Measurements from ENCODE around the gene ORC2.
"Not testable (repeated sequence)": the region's sequence is repeated elsewhere in the genome, so short reads cannot be mapped to it uniquely, and the experiment has no call there.

Gene ORC2

GRCh38 chr2:200963124-200963917 is at the start of gene ORC2:
ORC2 (minus strand) TSS chr2:200963660; CDS start chr2:200958123, 5,537 bp downstream.
- Mint-ChIP-seq H3K4me3 (peak within 1 kb of the TSS; percentile 93), H3K27me3 (no peaks in the 10 kb centered on the region), H3K27ac (peak within 1 kb of the TSS; percentile 92), H3K9me3 (no peaks in the 10 kb centered on the region), H3K36me3 (ENCODE audit: low read depth) (peaks cover 23% of the 10 kb centered on the region), H3K4me1 (peaks cover 69% of the 10 kb centered on the region)
- ATAC-seq, result peak; percentile 97
- DNase-seq, result peak; percentile 93

GRCh38 chr2:201008296-201008829 is 44.9 kb upstream of the ORC2 start:
- Mint-ChIP-seq H3K9me3 (no peaks in the 10 kb centered on the region), H3K4me3 (no peak overlapping the region), H3K36me3 (ENCODE audit: low read depth) (peaks cover 24% of the 10 kb centered on the region), H3K27me3 (no peaks in the 10 kb centered on the region), H3K27ac (no peak overlapping the region), H3K4me1 (no peaks in the 10 kb centered on the region)
- no peak for ATAC-seq
- no peak for DNase-seq

GRCh38 chr2:201007584-201007998 is 44.1 kb upstream of the ORC2 start:
- Mint-ChIP-seq H3K4me3 (no peak overlapping the region), H3K27ac (no peak overlapping the region), H3K4me1 (no peaks in the 10 kb centered on the region), H3K36me3 (ENCODE audit: low read depth) (peaks cover 26% of the 10 kb centered on the region), H3K27me3 (no peaks in the 10 kb centered on the region), H3K9me3 (no peaks in the 10 kb centered on the region)
- no peak for DNase-seq
- no peak for ATAC-seq

- DNase-seq (no peak), ATAC-seq (no peak)
- Mint-ChIP-seq H3K27me3 (no peaks in the 10 kb centered on the region), H3K4me1 (no peaks in the 10 kb centered on the region), H3K9me3 (no peaks in the 10 kb centered on the region), H3K27ac (no peak overlapping the region), H3K4me3 (no peak overlapping the region), H3K36me3 (ENCODE audit: low read depth) (peaks cover 26% of the 10 kb centered on the region)
Measured at GRCh38 chr2:201006704-201007103, 43.2 kb upstream of the ORC2 start.

- Mint-ChIP-seq H3K27me3 (no peaks in the 10 kb centered on the region), H3K36me3 (ENCODE audit: low read depth) (peaks cover 26% of the 10 kb centered on the region), H3K4me3 (no peak overlapping the region), H3K27ac (no peak overlapping the region), H3K4me1 (no peaks in the 10 kb centered on the region), H3K9me3 (no peaks in the 10 kb centered on the region)
- ATAC-seq, result no peak
- no peak for DNase-seq
Measured at GRCh38 chr2:201004370-201004769, 40.9 kb upstream of the ORC2 start.

- ATAC-seq (no peak), DNase-seq (no peak)
- Mint-ChIP-seq H3K4me3 (no peak overlapping the region), H3K27me3 (no peaks in the 10 kb centered on the region), H3K36me3 (ENCODE audit: low read depth) (peaks cover 26% of the 10 kb centered on the region), H3K27ac (no peak overlapping the region), H3K4me1 (no peaks in the 10 kb centered on the region), H3K9me3 (no peaks in the 10 kb centered on the region)
Measured at GRCh38 chr2:200993097-200993496, 29.6 kb upstream of the ORC2 start.

- Mint-ChIP-seq H3K4me3 (no peak overlapping the region), H3K27ac (no peak overlapping the region), H3K9me3 (no peaks in the 10 kb centered on the region), H3K36me3 (ENCODE audit: low read depth) (peaks cover 20% of the 10 kb centered on the region), H3K27me3 (no peaks in the 10 kb centered on the region), H3K4me1 (no peaks in the 10 kb centered on the region)
- no peak for ATAC-seq
- no peak for DNase-seq
Measured at GRCh38 chr2:200987137-200987536, 23.7 kb upstream of the ORC2 start.

GRCh38 chr2:200985799-200986198 is 22.3 kb upstream of the ORC2 start:
- no peaks in the 10 kb centered on the region for H3K27me3 Mint-ChIP-seq
- H3K36me3 Mint-ChIP-seq (ENCODE audit: low read depth), result peaks cover 18% of the 10 kb centered on the region
- no peak overlapping the region for H3K4me3 Mint-ChIP-seq
- no peaks in the 10 kb centered on the region for H3K9me3 Mint-ChIP-seq
- no peaks in the 10 kb centered on the region for H3K4me1 Mint-ChIP-seq
- DNase-seq (no peak), ATAC-seq (no peak)
- H3K27ac Mint-ChIP-seq, result no peak overlapping the region

GRCh38 chr2:200976710-200977109 is 13.2 kb upstream of the ORC2 start:
- Mint-ChIP-seq H3K4me3 (no peak overlapping the region), H3K9me3 (no peaks in the 10 kb centered on the region), H3K27me3 (no peaks in the 10 kb centered on the region), H3K36me3 (ENCODE audit: low read depth) (peaks cover 11% of the 10 kb centered on the region), H3K27ac (no peak overlapping the region), H3K4me1 (no peaks in the 10 kb centered on the region)
- ATAC-seq (no peak), DNase-seq (no peak)

- Mint-ChIP-seq H3K27me3 (no peaks in the 10 kb centered on the region), H3K9me3 (no peaks in the 10 kb centered on the region), H3K4me3 (no peak overlapping the region), H3K4me1 (no peaks in the 10 kb centered on the region), H3K27ac (no peak overlapping the region), H3K36me3 (ENCODE audit: low read depth) (peaks cover 8% of the 10 kb centered on the region)
- ATAC-seq (peak; percentile 52), DNase-seq (no peak)
Measured at GRCh38 chr2:200975672-200976071, 12.2 kb upstream of the ORC2 start.

- ATAC-seq; H3K9me3 Mint-ChIP-seq; DNase-seq; H3K4me3 Mint-ChIP-seq; H3K36me3 Mint-ChIP-seq (ENCODE audit: low read depth); H3K27ac Mint-ChIP-seq; H3K27me3 Mint-ChIP-seq: not testable (repeated sequence)
- peaks cover 27% of the 10 kb centered on the region for H3K4me1 Mint-ChIP-seq
Measured at GRCh38 chr2:200970057-200970456, 6.6 kb upstream of the ORC2 start.

GRCh38 chr2:200968735-200969134 is 5.3 kb upstream of the ORC2 start:
- Mint-ChIP-seq H3K36me3 (ENCODE audit: low read depth) (peaks cover 9% of the 10 kb centered on the region), H3K27ac (peak overlapping the region; percentile 29), H3K9me3 (no peaks in the 10 kb centered on the region), H3K4me1 (peaks cover 39% of the 10 kb centered on the region), H3K27me3 (no peaks in the 10 kb centered on the region), H3K4me3 (no peak overlapping the region)
- DNase-seq (no peak), ATAC-seq (no peak)

GRCh38 chr2:200968162-200968561 is 4.7 kb upstream of the ORC2 start:
- Mint-ChIP-seq H3K27me3 (no peaks in the 10 kb centered on the region), H3K27ac (no peak overlapping the region), H3K36me3 (ENCODE audit: low read depth) (peaks cover 9% of the 10 kb centered on the region), H3K4me3 (no peak overlapping the region), H3K4me1 (peaks cover 41% of the 10 kb centered on the region), H3K9me3 (no peaks in the 10 kb centered on the region)
- ATAC-seq, result no peak
- no peak for DNase-seq

- no peaks in the 10 kb centered on the region for H3K27me3 Mint-ChIP-seq
- no peak for DNase-seq
- H3K9me3 Mint-ChIP-seq, result no peaks in the 10 kb centered on the region
- peak overlapping the region; percentile 15 for H3K27ac Mint-ChIP-seq
- peaks cover 54% of the 10 kb centered on the region for H3K4me1 Mint-ChIP-seq
- no peak for ATAC-seq
- no peak overlapping the region for H3K4me3 Mint-ChIP-seq
- H3K36me3 Mint-ChIP-seq (ENCODE audit: low read depth), result peaks cover 12% of the 10 kb centered on the region
Measured at GRCh38 chr2:200966770-200967169, 3.3 kb upstream of the ORC2 start.

- Mint-ChIP-seq H3K4me1 (peaks cover 66% of the 10 kb centered on the region), H3K9me3 (no peaks in the 10 kb centered on the region), H3K27me3 (no peaks in the 10 kb centered on the region), H3K36me3 (ENCODE audit: low read depth) (peaks cover 15% of the 10 kb centered on the region), H3K27ac (peak overlapping the region; percentile 92), H3K4me3 (peak overlapping the region; percentile 93)
- DNase-seq, result no peak
- ATAC-seq, result no peak
Measured at GRCh38 chr2:200964498-200964897, 1.0 kb upstream of the ORC2 start.
